NOMO-1 treated with dmso at 0.1 percent for 144 hours (cell line): Measurements from ENCODE around the gene GJB2.

Source experiments
- DNase-seq: peaks from one replicate; lab custom pipeline; 2025; ENCODE audit not compliant: unreplicated experiment; lab: John Stamatoyannopoulos, UW

The GJB2 gene

GRCh38 chr13:20142927-20143480 lies 49.7 kb downstream of the GJB2 start:
- DNase-seq: no peak

- no peak for DNase-seq
These were observed 50.5 kb downstream of the GJB2 start for GRCh38 chr13:20142023-20142926.

- DNase-seq: no peak
These were observed 51.3 kb downstream of the GJB2 start for GRCh38 chr13:20141238-20142022.

- no peak for DNase-seq
These were observed 52.3 kb downstream of the GJB2 start for GRCh38 chr13:20140487-20140886.

GRCh38 chr13:20137875-20138274 lies 54.9 kb downstream of the GJB2 start:
- DNase-seq: no peak
